Dermis microvascular lymphatic vessel endothelial cell (primary cell): ENCODE data around the gene TCF12. TPM values are rescaled to one million over a fixed set of nuclear protein-coding genes. Genes with fewer than 3 reads are reported as not detected.

Experiments used
- DNase-seq, 2 donors: peaks; one replicate each; pipeline versions ENCODE4 v3.0.0 to v3.0.0-alpha.2; 2010; ENCODE audit warnings: low read depth in 2 of 2
- total RNA-seq: library from RNA; depleted of rRNA; stranded (reverse); fragments of >200 nt; gene quantifications from 2 replicates; pipeline ENCODE4 v1.2.1, GENCODE V29; 2014

Gene TCF12
- total RNA-seq, 1 donor from 2014 or later = 56.9 TPM

GRCh38 chr15:57045741-57046382 lies 127.4 kb downstream of the TCF12 start:
- no peak for DNase-seq

GRCh38 chr15:57048930-57049549 lies 130.6 kb downstream of the TCF12 start:
- DNase-seq = no peak

GRCh38 chr15:57053470-57053869 lies 135.0 kb downstream of the TCF12 start:
- DNase-seq = no peak

- DNase-seq = no peak
Measured at GRCh38 chr15:57054204-57054750, 135.8 kb downstream of the TCF12 start.

GRCh38 chr15:57056357-57056756 lies 137.9 kb downstream of the TCF12 start:
- DNase-seq = no peak

GRCh38 chr15:57057134-57057930 lies 138.9 kb downstream of the TCF12 start:
- DNase-seq = no peak

GRCh38 chr15:57059026-57059660 lies 140.7 kb downstream of the TCF12 start:
- no peak for DNase-seq

- peak; percentile 48 to 93 for DNase-seq
Measured at GRCh38 chr15:57060799-57061198, 142.4 kb downstream of the TCF12 start.

GRCh38 chr15:57061281-57061680 lies 142.8 kb downstream of the TCF12 start:
- DNase-seq = no peak

GRCh38 chr15:57061696-57062095 lies 143.3 kb downstream of the TCF12 start:
- no peak for DNase-seq

- DNase-seq = no peak
Measured at GRCh38 chr15:57064033-57064432, 145.6 kb downstream of the TCF12 start.

GRCh38 chr15:57069423-57069822 lies 151.0 kb downstream of the TCF12 start:
- no peak for DNase-seq

GRCh38 chr15:57070674-57071073 lies 152.2 kb downstream of the TCF12 start:
- no peak for DNase-seq

GRCh38 chr15:57079446-57079845 lies 161.0 kb downstream of the TCF12 start:
- peak in 1 of 2 donors; percentile 26 for DNase-seq

- no peak for DNase-seq
Measured at GRCh38 chr15:57079931-57080620, 161.6 kb downstream of the TCF12 start.

GRCh38 chr15:57082054-57082728 lies 163.7 kb downstream of the TCF12 start:
- peak in 1 of 2 donors; percentile 79 for DNase-seq

GRCh38 chr15:57084192-57084591 lies 165.7 kb downstream of the TCF12 start:
- no peak for DNase-seq

GRCh38 chr15:57085267-57085666 lies 166.8 kb downstream of the TCF12 start:
- DNase-seq = peak in 1 of 2 donors; percentile 10

GRCh38 chr15:57086857-57087427 lies 168.5 kb downstream of the TCF12 start:
- no peak for DNase-seq

- no peak for DNase-seq
Measured at GRCh38 chr15:57089815-57090495, 171.5 kb downstream of the TCF12 start.
